Endodermal cell (in vitro differentiated cells): ENCODE results near the gene NEO1. TPM values are rescaled to one million over a fixed set of nuclear protein-coding genes. Genes with fewer than 3 reads are reported as not detected.

Source experiments
- DNase-seq: peaks from one replicate; pipeline ENCODE4 v3.0.0-alpha.2; 2017
- H3K27ac ChIP-seq: 2 replicates; pipeline ENCODE4 v1.5.1; 2013; ENCODE audit warnings: mild to moderate bottlenecking, low read depth, low read length, moderate library complexity
- H3K27me3 ChIP-seq: 2 replicates; pipeline ENCODE4 v1.6.1; 2013; ENCODE audit warnings: mild to moderate bottlenecking, low read length, moderate library complexity; ENCODE audit not compliant: insufficient read depth, control insufficient read depth, poor library complexity, severe bottlenecking
- H3K36me3 ChIP-seq: 2 replicates; pipeline ENCODE4 v1.7.0; 2013; ENCODE audit warnings: mild to moderate bottlenecking, low read length, moderate library complexity; ENCODE audit not compliant: control insufficient read depth, insufficient read depth
- H3K4me1 ChIP-seq: one replicate; pipeline ENCODE4 v1.7.0; 2013; ENCODE audit warnings: low read length; ENCODE audit not compliant: control insufficient read depth, insufficient read depth
- H3K4me3 ChIP-seq: 2 replicates; pipeline ENCODE4 v1.5.1; 2013; ENCODE audit warnings: mild to moderate bottlenecking, low read length, moderate library complexity
- H3K9ac ChIP-seq: 2 replicates; pipeline ENCODE4 v1.6.1; 2013; ENCODE audit warnings: mild to moderate bottlenecking, low read length, moderate library complexity; ENCODE audit not compliant: poor library complexity, severe bottlenecking; ENCODE audit errors: extremely low read depth
- H3K9me3 ChIP-seq: 2 replicates; pipeline ENCODE4 v1.6.1; 2013; ENCODE audit warnings: mild to moderate bottlenecking, low read length, moderate library complexity; ENCODE audit not compliant: control insufficient read depth
- H3K27ac Mint-ChIP-seq: 2 replicates; pipeline ENCODE4 v1.8.0; 2020; ENCODE audit warnings: mixed read lengths
- H3K27me3 Mint-ChIP-seq: 2 replicates; pipeline ENCODE4 v1.8.0; 2021; ENCODE audit warnings: mild to moderate bottlenecking, mixed read lengths; ENCODE audit not compliant: insufficient read depth
- H3K36me3 Mint-ChIP-seq: 2 replicates; pipeline ENCODE4 v1.8.0; 2020; ENCODE audit warnings: low read depth, mixed read lengths
- H3K4me1 Mint-ChIP-seq: 2 replicates; pipeline ENCODE4 v1.8.0; 2020; ENCODE audit warnings: mixed read lengths
- H3K4me3 Mint-ChIP-seq: 2 replicates; pipeline ENCODE4 v1.8.0; 2020; ENCODE audit warnings: mild to moderate bottlenecking, moderate library complexity, mixed read lengths
- H3K9me3 Mint-ChIP-seq: 2 replicates; pipeline ENCODE4 v1.8.0; 2020; ENCODE audit warnings: mild to moderate bottlenecking, mixed read lengths
- WGBS, 2 experiments: methylation state at CpG; one replicate each; pipeline versions ENCODE4 v1.1.5 to v1.1.7; 2013; ENCODE audit warnings: missing lambda C conversion rate in 2 of 2, mixed read lengths in 1 of 2; ENCODE audit not compliant: insufficient coverage in 1 of 2, insufficient read length in 1 of 2; 5-methylcytosine and 5-hydroxymethylcytosine counted together
- total RNA-seq, 2 donors: library from RNA; stranded (reverse); fragmentation: NEBNext Ultra II Directional in 1 of 2; extraction: Animal tissue kit (Norgen Biotek cat#: 25700) in 1 of 2; gene quantifications; 2 replicates in 1 of 2; 3 replicates in 1 of 2; pipeline ENCODE4 v1.2.1, GENCODE V29; 2021
- TF ChIP-seq, protein P1 (sequence below): fragments of 200-600 bp; sonication (generic); conservative IDR thresholded peaks from 2 replicates; pipeline ENCODE4 v1.5.0; 2021; ENCODE audit warnings: antibody characterized with exemption, mild to moderate bottlenecking

The NEO1 gene
- total RNA-seq, 2 donors from 2014 or later: 132 TPM

DNA sequence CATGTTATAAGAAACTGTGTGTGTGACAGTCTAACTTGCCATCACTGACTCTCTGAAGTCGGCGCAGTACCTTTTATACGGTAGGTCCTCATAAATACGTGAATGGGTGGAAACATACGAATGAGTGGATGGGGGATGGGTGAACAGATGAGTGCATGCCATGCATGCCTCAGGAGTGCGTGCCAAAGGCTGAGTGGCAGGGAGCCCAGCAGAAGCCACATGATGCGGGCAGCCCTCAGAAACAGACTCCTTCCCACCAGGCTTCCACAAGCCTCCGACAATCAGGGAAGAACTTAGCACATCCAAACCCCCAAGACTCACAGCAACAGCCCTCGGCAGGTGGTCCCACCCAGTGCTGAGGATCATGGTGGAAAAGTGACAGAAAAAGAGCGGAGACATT, 299.8 kb downstream of the NEO1 start:
- no peaks in the 10 kb centered on the region for H3K27me3 Mint-ChIP-seq
- no peaks in the 10 kb centered on the region for H3K4me1 Mint-ChIP-seq
- TF ChIP-seq, protein P1, sequence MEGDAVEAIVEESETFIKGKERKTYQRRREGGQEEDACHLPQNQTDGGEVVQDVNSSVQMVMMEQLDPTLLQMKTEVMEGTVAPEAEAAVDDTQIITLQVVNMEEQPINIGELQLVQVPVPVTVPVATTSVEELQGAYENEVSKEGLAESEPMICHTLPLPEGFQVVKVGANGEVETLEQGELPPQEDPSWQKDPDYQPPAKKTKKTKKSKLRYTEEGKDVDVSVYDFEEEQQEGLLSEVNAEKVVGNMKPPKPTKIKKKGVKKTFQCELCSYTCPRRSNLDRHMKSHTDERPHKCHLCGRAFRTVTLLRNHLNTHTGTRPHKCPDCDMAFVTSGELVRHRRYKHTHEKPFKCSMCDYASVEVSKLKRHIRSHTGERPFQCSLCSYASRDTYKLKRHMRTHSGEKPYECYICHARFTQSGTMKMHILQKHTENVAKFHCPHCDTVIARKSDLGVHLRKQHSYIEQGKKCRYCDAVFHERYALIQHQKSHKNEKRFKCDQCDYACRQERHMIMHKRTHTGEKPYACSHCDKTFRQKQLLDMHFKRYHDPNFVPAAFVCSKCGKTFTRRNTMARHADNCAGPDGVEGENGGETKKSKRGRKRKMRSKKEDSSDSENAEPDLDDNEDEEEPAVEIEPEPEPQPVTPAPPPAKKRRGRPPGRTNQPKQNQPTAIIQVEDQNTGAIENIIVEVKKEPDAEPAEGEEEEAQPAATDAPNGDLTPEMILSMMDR: no peak
- H3K27ac ChIP-seq: no peak overlapping the region
- H3K27ac Mint-ChIP-seq: no peak overlapping the region
- no peaks in the 10 kb centered on the region for H3K27me3 ChIP-seq
- H3K4me3 ChIP-seq: no peak overlapping the region
- 84 to 92% methylated on average over 7 to 10 of the region's 10 CpGs for WGBS, 2 experiments
- H3K36me3 Mint-ChIP-seq: no peaks in the 10 kb centered on the region
- no peaks in the 10 kb centered on the region for H3K9me3 Mint-ChIP-seq
- no peaks in the 10 kb centered on the region for H3K4me1 ChIP-seq
- no peak overlapping the region for H3K9ac ChIP-seq
- DNase-seq: no peak
- no peak overlapping the region for H3K4me3 Mint-ChIP-seq
- no peaks in the 10 kb centered on the region for H3K9me3 ChIP-seq
- H3K36me3 ChIP-seq: no peaks in the 10 kb centered on the region

DNA sequence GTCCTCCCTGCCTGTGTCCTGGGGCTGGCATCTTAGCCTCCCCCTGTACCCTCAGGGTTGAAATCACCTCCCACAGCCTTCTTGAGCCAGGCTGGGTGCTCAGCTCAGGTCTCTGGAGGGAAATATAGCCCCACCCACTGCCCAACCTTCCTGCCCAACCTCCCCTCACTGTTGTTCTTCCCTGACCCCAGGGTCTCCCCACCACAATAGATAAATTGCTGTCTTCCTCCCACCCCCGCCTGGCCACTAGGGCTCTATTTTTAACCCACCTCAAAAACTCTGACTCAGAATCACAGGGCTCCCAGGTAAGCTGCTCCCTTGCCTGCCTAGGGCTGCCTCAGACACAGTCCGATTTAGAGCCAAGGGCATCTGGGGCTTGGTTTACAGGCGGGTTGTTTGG, 301.5 kb downstream of the NEO1 start:
- H3K27me3 Mint-ChIP-seq: no peaks in the 10 kb centered on the region
- 25 to 40% methylated on average over 1 to 2 of the region's 3 CpGs for WGBS, 2 experiments

GRCh38 chr15:73354241-73354640, 302.0 kb downstream of the NEO1 start:
- Mint-ChIP-seq H3K36me3 (no peaks in the 10 kb centered on the region), H3K27ac (no peak overlapping the region), H3K27me3 (no peaks in the 10 kb centered on the region), H3K9me3 (no peaks in the 10 kb centered on the region), H3K4me3 (no peak overlapping the region), H3K4me1 (peaks cover 6% of the 10 kb centered on the region)
- no peak overlapping the region for H3K9ac ChIP-seq
- DNase-seq: no peak
- TF ChIP-seq, protein P1: no peak
- no peak overlapping the region for H3K27ac ChIP-seq
- H3K4me1 ChIP-seq: no peaks in the 10 kb centered on the region
- WGBS, 2 experiments: 82 to 94% methylated on average over 2 to 4 of the region's 4 CpGs
- no peaks in the 10 kb centered on the region for H3K9me3 ChIP-seq
- H3K27me3 ChIP-seq: no peaks in the 10 kb centered on the region
- no peak overlapping the region for H3K4me3 ChIP-seq
- no peaks in the 10 kb centered on the region for H3K36me3 ChIP-seq

More for the DNA sequence above, 301.5 kb downstream of the NEO1 start:
- H3K36me3 ChIP-seq: no peaks in the 10 kb centered on the region
- TF ChIP-seq, protein P1: no peak
- no peak overlapping the region for H3K27ac ChIP-seq
- no peak overlapping the region for H3K4me3 ChIP-seq
- no peak overlapping the region for H3K4me3 Mint-ChIP-seq
- no peaks in the 10 kb centered on the region for H3K27me3 ChIP-seq
- no peaks in the 10 kb centered on the region for H3K9me3 ChIP-seq
- H3K9ac ChIP-seq: no peak overlapping the region
- no peaks in the 10 kb centered on the region for H3K4me1 ChIP-seq
- peaks cover 6% of the 10 kb centered on the region for H3K4me1 Mint-ChIP-seq
- DNase-seq: no peak
- no peak overlapping the region for H3K27ac Mint-ChIP-seq
- H3K9me3 Mint-ChIP-seq: no peaks in the 10 kb centered on the region
- H3K36me3 Mint-ChIP-seq: no peaks in the 10 kb centered on the region
